Adrenal gland (tissue), 19 donors: ENCODE data around the gene SAMD1. TPM values are rescaled to one million over a fixed set of nuclear protein-coding genes. Genes with fewer than 3 reads are reported as not detected.

Experiments used
- DNase-seq, 7 donors: peaks; one replicate each; pipeline ENCODE4 v3.0.0-alpha.2; 2019 to 2020
- H3K27ac ChIP-seq, 5 donors: fragments of 200-600 bp; sonication (generic) in 4 of 5; 1 replicate in 3 of 5; 2 replicates in 2 of 5; pipeline versions ENCODE4 v1.5.1 to v1.8.0; 2016 to 2020; ENCODE audit warnings: mild to moderate bottlenecking in 1 of 5
- H3K27me3 ChIP-seq: fragments of 200-600 bp; 2 replicates; pipeline ENCODE4 v1.8.0; 2021
- H3K36me3 ChIP-seq, 2 donors: fragments of 200-600 bp; replicated peaks in 1 of 2; 1 replicate in 1 of 2; 2 replicates in 1 of 2; pipeline versions ENCODE4 v1.5.1 to v1.8.0; 2018 to 2022
- H3K4me1 ChIP-seq, 2 donors: fragments of 200-600 bp; replicated peaks in 1 of 2; 1 replicate in 1 of 2; 2 replicates in 1 of 2; pipeline versions ENCODE4 v1.5.1 to v1.8.0; 2018 to 2021
- H3K4me3 ChIP-seq, 4 donors: fragments of 200-600 bp; sonication (generic) in 3 of 4; one replicate each; pipeline ENCODE4 v1.5.1; 2016 to 2018
- H3K9me3 ChIP-seq, 3 donors: fragments of 200-600 bp; sonication (generic) in 1 of 3; replicated peaks in 1 of 3; 1 replicate in 2 of 3; 2 replicates in 1 of 3; pipeline versions ENCODE4 v1.5.1 to v1.8.0; 2016 to 2021
- CTCF ChIP-seq, 6 experiments: fragments of 450-650 bp in 4 of 6; fragments of 200-600 bp in 2 of 6; sonication (generic) in 1 of 6; IDR thresholded peaks; 1 replicate in 5 of 6; 2 replicates in 1 of 6; pipeline versions ENCODE4 v1.5.1 to v1.8.0; 2016 to 2021; ENCODE audit warnings: antibody characterized with exemption in 6 of 6, mild to moderate bottlenecking in 2 of 6, moderate library complexity in 1 of 6
- POLR2A ChIP-seq, 2 donors: fragments of 450-650 bp; IDR thresholded peaks; one replicate each; pipeline ENCODE4 v1.6.1; 2017; ENCODE audit warnings: antibody characterized with exemption in 2 of 2, mild to moderate bottlenecking in 2 of 2, moderate library complexity in 1 of 2
- WGBS, 4 donors: extraction: QIAGEN DNeasy Blood & Tissue Kit in 2 of 4; methylation state at CpG; one replicate each; pipeline versions ENCODE4 v1.1.5 to v1.1.7; 2013 to 2017; 5-methylcytosine and 5-hydroxymethylcytosine counted together
- intact Hi-C, 2 donors: fragments of 100-400 bp; cut with DNase I; formaldehyde crosslinking; loops; one replicate each; pipeline versions ENCODE4 v1.14.1 to v1.15.0; 2022 to 2023
- long read RNA-seq, 10 donors: library from polyadenylated mRNA in 3 of 10; unstranded in 2 of 10; stranded (forward) in 1 of 10; transcript quantifications; one replicate each; pipeline ENCODE4 v2.0.0 and lab custom pipeline, GENCODE V29; 2021 to 2026
- polyA plus RNA-seq, 3 donors: library from polyadenylated mRNA; stranded (reverse); fragments of 200-250 nt in 2 of 3; fragments of 350-450 nt in 1 of 3; fragmentation: Illumina TruSeq in 1 of 3; extraction: RNeasy Lipid Tissue Mini Kit (QIAGEN cat#74804) in 1 of 3; gene quantifications; one replicate each; pipeline ENCODE4 v1.2.3, GENCODE V29; 2013 to 2014
- total RNA-seq, 9 donors: library from RNA; depleted of rRNA in 4 of 9; stranded (reverse); fragments of >200 nt in 4 of 9; fragments of 120-200 nt in 1 of 9; fragmentation: NEBNext Ultra II Directional in 1 of 9; extraction: Animal tissue kit (Norgen Biotek cat#: 25700) in 1 of 9; gene quantifications; one replicate each; pipeline versions ENCODE4 v1.1.0 to v1.2.4, GENCODE V29; 2013 to 2023
- donor health status: healthy with polysubstance abuse.
- donor health status: Bipolar disorder and iron deficiency.
- donor health status: DM: yes; HTN: yes; CAD: no.
- donor health status: DM: no; HTN: no; CAD: no.
- donor health status: DM: no; HTN: no; CAD: no.
- donor health status: DM: yes; HTN: yes; CAD: no.

The SAMD1 gene
- total RNA-seq (10 to 100 TPM; 13.2 to 40.6 (median 25.9) TPM), polyA plus RNA-seq (10 to 100 TPM; 10.0 to 41.9 (median 28.4) TPM)
- long read RNA-seq, donor 1, transcript SAMD1-202 (5 exons, 2,164 nt): major isoform, 5 of 20 reads
- long read RNA-seq, donor 1, partial matches to known transcripts: 13 of 20 reads
- long read RNA-seq, donor 1, other reads (novel, unspliced or antisense): 0 of 20 reads
- long read RNA-seq, donor 2, transcript SAMD1-202 (5 exons, 2,164 nt): major isoform, 5 of 7 reads
- long read RNA-seq, donor 2, partial matches to known transcripts: 0 of 7 reads
- long read RNA-seq, donor 2, other reads (novel, unspliced or antisense): 0 of 7 reads
- long read RNA-seq, donor 3, partial matches to known transcripts: 0 of 2 reads
- long read RNA-seq, donor 3, other reads (novel, unspliced or antisense): 0 of 2 reads
- long read RNA-seq, donor 4, partial matches to known transcripts: 2 of 3 reads
- long read RNA-seq, donor 4, other reads (novel, unspliced or antisense): 0 of 3 reads
- long read RNA-seq, donor 5, transcript SAMD1-202 (5 exons, 2,164 nt): major isoform, 9 of 26 reads
- long read RNA-seq, donor 5, partial matches to known transcripts: 1 of 26 reads
- long read RNA-seq, donor 5, other reads (novel, unspliced or antisense): 16 of 26 reads
- long read RNA-seq, donor 6: 0 reads
- long read RNA-seq, donor 7, partial matches to known transcripts: 0 of 2 reads
- long read RNA-seq, donor 7, other reads (novel, unspliced or antisense): 0 of 2 reads
- long read RNA-seq, donor 8, transcript SAMD1-202 (5 exons, 2,164 nt): major isoform, 12 of 13 reads
- long read RNA-seq, donor 8, partial matches to known transcripts: 0 of 13 reads
- long read RNA-seq, donor 8, other reads (novel, unspliced or antisense): 0 of 13 reads
- long read RNA-seq, donor 9, partial matches to known transcripts: 9 of 10 reads
- long read RNA-seq, donor 9, other reads (novel, unspliced or antisense): 0 of 10 reads
- long read RNA-seq, donor 10, transcript SAMD1-202 (5 exons, 2,164 nt): major isoform, 7 of 7 reads
- long read RNA-seq, donor 10, partial matches to known transcripts: 0 of 7 reads
- long read RNA-seq, donor 10, other reads (novel, unspliced or antisense): 0 of 7 reads

GRCh38 chr19:14090509-14091080 lies at the start of gene SAMD1:
Gene SAMD1, minus strand, starts transcription at chr19:14090751.
- peaks cover 0 to 12% of the 10 kb centered on the region in 2 donors for H3K36me3 ChIP-seq
- no peaks in the 10 kb centered on the region for H3K27me3 ChIP-seq
- intact Hi-C loops: no loop called here
- peaks cover 0 to 5% (median 0%) of the 10 kb centered on the region in 3 donors for H3K9me3 ChIP-seq
- H3K27ac ChIP-seq: peak within 1 kb of the TSS; percentile 80 to 98 (median 94)
- WGBS, 4 donors: 0 to 2% (median 1%) methylated on average over 7 to 47 of the region's 65 CpGs
- peaks cover 0 to 21% of the 10 kb centered on the region in 2 donors for H3K4me1 ChIP-seq
- no peak for TF ChIP-seq POLR2A (IDR thresholded peaks at IDR 0.05)
- TF ChIP-seq CTCF (IDR thresholded peaks at IDR 0.05): no peak
- H3K4me3 ChIP-seq: peak within 1 kb of the TSS; percentile 64 to 92 (median 79)
- peak; percentile 92 to 95 (median 94) for DNase-seq

GRCh38 chr19:14139944-14140343 lies 49.4 kb upstream of the SAMD1 start:
- no peaks in the 10 kb centered on the region for H3K36me3 ChIP-seq
- H3K27ac ChIP-seq: peak overlapping the region in 3 of 5 donors; percentile 31 to 67 (median 66)
- no peak overlapping the region for H3K4me3 ChIP-seq
- H3K9me3 ChIP-seq: no peaks in the 10 kb centered on the region
- peak in 4 of 7 donors; percentile 44 to 74 (median 60) for DNase-seq
- no peak for TF ChIP-seq POLR2A (IDR thresholded peaks at IDR 0.05)
- no peak for TF ChIP-seq CTCF (IDR thresholded peaks at IDR 0.05)
- intact Hi-C loops: loop anchor here in 1 of 2 donors (10.0 kb wide), 1 partner anchor 55 kb away; the partner anchor contains the start of gene C19orf67
- H3K27me3 ChIP-seq: no peaks in the 10 kb centered on the region
- WGBS, 4 donors: 48 to 60% (median 58%) methylated on average over 9 of the region's 9 CpGs
- peaks cover 4 to 24% of the 10 kb centered on the region in 2 donors for H3K4me1 ChIP-seq

- peaks cover 4 to 24% of the 10 kb centered on the region in 2 donors for H3K4me1 ChIP-seq
- no peak for TF ChIP-seq CTCF (IDR thresholded peaks at IDR 0.05)
- TF ChIP-seq POLR2A (IDR thresholded peaks at IDR 0.05): no peak
- H3K27me3 ChIP-seq: no peaks in the 10 kb centered on the region
- no peaks in the 10 kb centered on the region for H3K36me3 ChIP-seq
- no peak for DNase-seq
- 72 to 82% (median 80%) methylated on average over 9 of the region's 9 CpGs for WGBS, 4 donors
- no peaks in the 10 kb centered on the region for H3K9me3 ChIP-seq
- intact Hi-C loops: loop anchor here in 1 of 2 donors (10.0 kb wide), 1 partner anchor 54 kb away; the partner anchor contains the start of gene C19orf67
- no peak overlapping the region for H3K4me3 ChIP-seq
- peak overlapping the region in 3 of 5 donors; percentile 23 to 67 (median 66) for H3K27ac ChIP-seq
Observed at GRCh38 chr19:14138576-14139265, 48.2 kb upstream of the SAMD1 start.
